A549 (cell line): Measurements from ENCODE around the gene CORO2A.

Experiments used
- CBX2 ChIP-seq: fragments of 200-600 bp; sonication (generic); IDR thresholded peaks from 2 replicates; pipeline ENCODE4 v1.6.1; 2016; ENCODE audit warnings: low read depth, mild to moderate bottlenecking, borderline replicate concordance
- CBX8 ChIP-seq: fragments of 200-600 bp; sonication (generic); IDR thresholded peaks from 2 replicates; pipeline ENCODE4 v1.6.1; 2016
- CEBPB ChIP-seq, 2 experiments: fragments of >200 bp in 1 of 2; sonication (Bioruptor Twin) in 1 of 2; formaldehyde crosslinking in 1 of 2; IDR thresholded peaks; 2 replicates each; pipeline ENCODE4 v1.6.1; 2012 to 2016
- HMGXB4 ChIP-seq: fragments of 250-450 bp; sonication (Bioruptor Pico); IDR thresholded peaks from 2 replicates; pipeline ENCODE4 v1.5.0; 2021; ENCODE audit warnings: mild to moderate bottlenecking, moderate library complexity, borderline replicate concordance
- KDM1A ChIP-seq: fragments of 200-600 bp; sonication (generic); IDR thresholded peaks from 2 replicates; pipeline ENCODE4 v1.6.1; 2016; ENCODE audit warnings: low read depth, mild to moderate bottlenecking
- MAX ChIP-seq: IDR thresholded peaks from 2 replicates; pipeline ENCODE4 v1.6.1; 2012
- MAZ ChIP-seq: fragments of 150-350 bp; IDR thresholded peaks from 2 replicates; pipeline ENCODE4 v1.6.1; 2014; ENCODE audit warnings: antibody characterized with exemption, low read depth, low read length, borderline replicate concordance
- NR3C1 ChIP-seq: fragments of >200 bp; sonication (Bioruptor Twin); formaldehyde crosslinking; IDR thresholded peaks from 3 replicates; pipeline ENCODE4 v1.6.1; 2017
- RAD21 ChIP-seq, 2 experiments: fragments of >200 bp in 1 of 2; sonication (Bioruptor Twin) in 1 of 2; formaldehyde crosslinking in 1 of 2; IDR thresholded peaks in 1 of 2; conservative IDR thresholded peaks in 1 of 2; 2 replicates in 1 of 2; 3 replicates in 1 of 2; pipeline ENCODE4 v1.6.1; 2012 to 2018; ENCODE audit warnings: inconsistent platforms in 1 of 2
- RCOR1 ChIP-seq: fragments of 150-350 bp; IDR thresholded peaks from 2 replicates; pipeline ENCODE4 v1.6.1; 2014; ENCODE audit warnings: antibody characterized with exemption, low read length, low read depth
- TF ChIP-seq, protein P1 (sequence below): fragments of >200 bp; sonication (Bioruptor Twin); formaldehyde crosslinking; IDR thresholded peaks from 3 replicates; pipeline ENCODE4 v1.5.1; 2016

GRCh38 chr9:98085058-98085457, 107.4 kb downstream of the CORO2A start:
- TF ChIP-seq CBX2, result no peak
- TF ChIP-seq MAX, result no peak
- TF ChIP-seq CBX8, result no peak
- no peak for TF ChIP-seq MAZ
- TF ChIP-seq, protein P1, sequence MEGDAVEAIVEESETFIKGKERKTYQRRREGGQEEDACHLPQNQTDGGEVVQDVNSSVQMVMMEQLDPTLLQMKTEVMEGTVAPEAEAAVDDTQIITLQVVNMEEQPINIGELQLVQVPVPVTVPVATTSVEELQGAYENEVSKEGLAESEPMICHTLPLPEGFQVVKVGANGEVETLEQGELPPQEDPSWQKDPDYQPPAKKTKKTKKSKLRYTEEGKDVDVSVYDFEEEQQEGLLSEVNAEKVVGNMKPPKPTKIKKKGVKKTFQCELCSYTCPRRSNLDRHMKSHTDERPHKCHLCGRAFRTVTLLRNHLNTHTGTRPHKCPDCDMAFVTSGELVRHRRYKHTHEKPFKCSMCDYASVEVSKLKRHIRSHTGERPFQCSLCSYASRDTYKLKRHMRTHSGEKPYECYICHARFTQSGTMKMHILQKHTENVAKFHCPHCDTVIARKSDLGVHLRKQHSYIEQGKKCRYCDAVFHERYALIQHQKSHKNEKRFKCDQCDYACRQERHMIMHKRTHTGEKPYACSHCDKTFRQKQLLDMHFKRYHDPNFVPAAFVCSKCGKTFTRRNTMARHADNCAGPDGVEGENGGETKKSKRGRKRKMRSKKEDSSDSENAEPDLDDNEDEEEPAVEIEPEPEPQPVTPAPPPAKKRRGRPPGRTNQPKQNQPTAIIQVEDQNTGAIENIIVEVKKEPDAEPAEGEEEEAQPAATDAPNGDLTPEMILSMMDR, result no peak
- TF ChIP-seq RAD21 (conservative IDR thresholded peaks at IDR 0.05 in 1 of 2, IDR thresholded peaks at IDR 0.05 in 1 of 2), result no peak
- no peak for TF ChIP-seq CEBPB (IDR thresholded peaks at IDR 0.05)
- TF ChIP-seq RCOR1, result no peak
- TF ChIP-seq NR3C1, result no peak
- no peak for TF ChIP-seq KDM1A
- no peak for TF ChIP-seq HMGXB4 (CRISPR knock-in tag)
